NCI-H2107 treated with DMSO at 0.1 percent for 48 hours (cell line): ENCODE data around the gene RAP1B.
"Not testable (repeated sequence)": the region's sequence is repeated elsewhere in the genome, so short reads cannot be mapped to it uniquely, and the experiment has no call there.

Source experiments
- DNase-seq: peaks from one replicate; lab custom pipeline; 2025; ENCODE audit not compliant: unreplicated experiment; lab: John Stamatoyannopoulos, UW

Gene RAP1B

GRCh38 chr12:68633614-68634558 lies 23.2 kb downstream of the RAP1B start:
- DNase-seq, result no peak

DNA sequence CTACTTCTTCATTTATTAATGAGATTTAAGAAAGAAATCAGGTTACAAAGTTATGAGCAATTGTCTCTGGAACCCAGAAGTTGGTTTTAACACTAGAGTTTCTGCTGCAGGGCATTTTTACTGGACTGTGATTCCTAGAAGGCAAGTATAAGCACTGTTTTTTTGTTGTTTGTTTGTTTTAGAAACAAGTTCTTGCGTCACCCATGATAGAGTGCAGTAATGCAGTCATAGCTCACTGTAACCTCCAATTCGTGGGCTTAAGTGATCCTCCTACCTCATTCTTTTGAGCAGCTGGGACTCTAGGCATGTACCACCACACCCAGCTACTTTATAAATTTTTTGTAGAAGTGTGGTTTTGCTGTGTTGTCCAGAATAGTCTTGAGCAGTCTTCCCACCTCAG lies 25.6 kb downstream of the RAP1B start:
- no peak for DNase-seq

DNA sequence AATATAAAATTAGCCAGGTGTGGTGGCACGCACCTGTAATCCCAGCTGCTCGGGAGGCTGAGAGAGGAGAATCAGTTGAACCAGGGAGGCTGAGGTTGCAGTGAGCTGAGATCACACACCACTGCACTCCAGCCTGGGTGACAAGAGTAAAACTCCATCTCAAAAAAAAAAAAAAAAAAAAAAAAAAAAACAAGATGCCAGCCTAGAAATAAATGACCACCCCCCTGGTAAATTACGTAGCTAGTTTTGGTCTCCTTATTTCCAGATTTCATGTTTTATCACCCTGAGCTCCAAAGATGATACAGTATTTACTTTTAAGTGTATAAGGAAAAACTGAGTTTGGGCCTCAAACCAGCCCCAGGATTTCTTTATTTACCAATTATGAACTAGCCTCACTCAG lies 26.7 kb downstream of the RAP1B start:
- DNase-seq, result not testable (repeated sequence)

GRCh38 chr12:68638171-68638570 lies 27.5 kb downstream of the RAP1B start:
- DNase-seq, result no peak

DNA sequence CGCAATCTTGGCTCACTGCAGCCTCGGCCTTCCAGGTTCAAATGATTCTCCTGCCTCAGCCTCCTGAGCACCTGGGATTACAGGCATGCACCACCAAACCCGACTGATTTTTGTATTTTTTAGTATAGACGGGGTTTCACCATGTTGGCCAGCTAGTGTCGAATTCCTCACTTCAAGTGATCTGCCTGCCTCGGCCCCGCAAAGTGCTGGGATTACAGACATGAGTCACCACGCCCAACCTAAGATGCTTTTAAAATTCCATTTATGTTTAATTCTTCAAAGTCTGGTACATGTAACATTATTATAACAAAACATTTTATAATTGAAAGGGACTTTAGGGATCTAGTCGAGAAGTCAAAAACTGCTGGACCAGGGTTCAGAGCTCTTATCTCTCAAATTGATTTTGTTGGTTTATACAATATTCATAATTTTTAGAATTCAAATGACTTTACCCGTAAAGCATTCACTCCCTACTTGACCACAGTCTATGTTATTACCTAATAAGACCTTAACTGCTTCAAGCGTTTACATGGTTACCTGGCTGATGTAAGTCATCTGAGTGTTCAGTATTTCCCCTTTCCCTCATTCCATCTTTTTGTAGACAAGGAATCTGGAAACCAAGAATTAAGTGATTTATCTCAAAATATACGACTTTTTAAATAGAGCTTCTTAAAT lies 28.2 kb downstream of the RAP1B start:
- DNase-seq, result no peak

GRCh38 chr12:68639396-68639767 lies 28.7 kb downstream of the RAP1B start:
- DNase-seq, result no peak

- DNase-seq, result no peak
Observed at GRCh38 chr12:68641138-68641537, 30.4 kb downstream of the RAP1B start.

- DNase-seq, result no peak
Observed at GRCh38 chr12:68646484-68646883, 35.8 kb downstream of the RAP1B start.

GRCh38 chr12:68647507-68647906 lies 36.8 kb downstream of the RAP1B start:
- DNase-seq, result no peak

DNA sequence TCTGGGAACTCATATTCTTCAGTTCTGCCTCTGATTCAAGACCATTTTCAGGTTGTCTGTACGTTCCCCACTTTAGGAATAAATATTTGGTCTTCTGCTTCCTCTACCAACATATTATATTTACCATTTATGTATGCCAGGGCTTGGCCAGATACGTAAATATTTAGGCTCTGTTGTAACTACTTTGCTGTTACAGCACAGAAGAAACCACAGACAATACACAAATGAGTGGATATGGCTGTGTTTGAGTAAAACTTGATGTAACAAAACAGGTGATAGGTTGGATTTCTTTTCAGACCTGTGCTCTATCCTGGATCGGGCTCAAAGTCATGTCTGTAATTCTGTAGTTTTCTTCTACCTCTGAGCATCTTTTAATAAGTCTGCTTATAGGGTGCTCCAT lies 37.5 kb downstream of the RAP1B start:
- DNase-seq, result no peak

DNA sequence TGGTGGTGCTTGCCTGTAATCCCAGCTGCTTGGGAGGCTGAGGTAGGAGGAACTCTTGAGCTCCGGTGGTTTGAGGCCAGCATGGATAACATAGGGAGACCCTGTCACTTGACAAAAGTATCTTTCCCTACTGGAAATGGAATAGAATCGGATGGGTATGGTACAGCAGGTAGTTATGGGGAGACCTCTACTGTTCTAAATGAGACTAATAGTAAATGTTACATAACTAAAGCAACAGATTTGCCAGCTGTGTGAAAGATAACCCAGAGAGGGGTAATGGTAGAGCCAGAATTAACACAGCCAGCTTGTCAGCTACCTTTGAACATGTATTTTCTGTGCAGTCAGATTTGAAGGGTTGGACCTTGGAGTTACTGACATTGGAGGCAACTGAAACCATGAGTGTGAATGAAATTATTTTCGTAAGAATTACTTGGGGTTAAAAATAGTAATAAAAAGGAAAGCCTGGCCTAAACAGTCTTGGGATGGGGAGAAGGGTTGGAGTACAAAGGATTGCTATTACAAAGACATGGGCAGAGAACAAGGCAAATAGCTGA lies 54.4 kb downstream of the RAP1B start:
- peak; percentile 32 for DNase-seq

DNA sequence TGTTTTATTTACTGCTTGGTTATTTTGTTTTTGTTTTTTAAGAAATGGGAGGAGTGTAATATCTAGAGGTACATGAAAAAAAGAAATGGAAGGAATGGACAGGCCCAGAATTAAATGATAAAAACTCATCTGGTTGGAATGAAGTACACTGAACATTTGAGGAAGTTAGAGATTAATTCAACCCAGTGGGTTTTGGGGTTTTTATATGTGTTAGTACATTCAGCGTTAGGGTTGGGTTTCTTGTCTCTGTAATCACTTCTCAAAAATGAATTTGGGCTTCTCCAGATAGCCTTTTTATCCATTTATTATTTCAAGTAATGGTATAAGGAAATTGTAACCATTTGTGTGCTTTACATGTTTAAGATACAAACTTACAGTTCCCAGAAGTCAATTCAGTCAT lies 56.6 kb downstream of the RAP1B start:
- no peak for DNase-seq

DNA sequence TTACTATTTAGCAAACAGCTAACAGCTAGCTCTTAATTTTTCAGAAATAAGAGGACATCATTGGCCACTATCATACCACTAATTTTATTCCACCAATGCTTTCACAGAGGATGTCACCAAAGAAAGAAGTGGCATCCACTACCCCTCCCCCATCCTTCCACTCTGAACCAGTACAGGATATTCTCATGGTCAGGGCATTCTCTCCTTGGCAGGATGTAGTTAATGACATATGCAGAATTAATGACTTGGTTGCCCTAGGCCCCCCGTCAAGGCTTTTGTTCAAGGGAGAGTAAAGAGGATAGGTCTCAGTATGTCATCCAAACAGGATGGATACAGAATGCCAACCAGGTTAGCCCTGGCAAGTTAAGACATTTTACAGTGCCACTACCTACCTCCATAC lies 57.2 kb downstream of the RAP1B start:
- DNase-seq, result no peak

GRCh38 chr12:68671179-68671578 lies 60.5 kb downstream of the RAP1B start:
- no peak for DNase-seq

DNA sequence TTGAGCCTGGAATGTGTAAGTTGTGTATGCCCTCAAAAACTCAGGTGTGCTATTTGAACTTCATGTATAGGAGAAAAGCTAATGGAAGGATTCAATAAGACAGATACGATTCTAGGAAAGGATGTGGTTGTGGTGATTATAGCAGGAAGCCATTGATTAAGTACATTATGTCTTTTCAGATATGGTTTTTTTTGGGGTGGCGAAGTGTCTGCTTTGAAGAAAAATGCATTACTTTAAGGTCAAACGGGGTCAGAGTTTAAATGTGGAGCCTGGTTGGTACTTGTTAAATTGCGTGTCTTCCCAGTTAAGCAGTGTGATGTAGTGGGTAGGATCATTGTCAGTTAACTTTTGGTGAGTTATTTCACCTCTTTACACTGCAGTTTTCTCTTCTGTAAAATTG lies 63.1 kb downstream of the RAP1B start:
- DNase-seq, result no peak

GRCh38 chr12:68674376-68674775 lies 63.7 kb downstream of the RAP1B start:
- DNase-seq, result no peak

DNA sequence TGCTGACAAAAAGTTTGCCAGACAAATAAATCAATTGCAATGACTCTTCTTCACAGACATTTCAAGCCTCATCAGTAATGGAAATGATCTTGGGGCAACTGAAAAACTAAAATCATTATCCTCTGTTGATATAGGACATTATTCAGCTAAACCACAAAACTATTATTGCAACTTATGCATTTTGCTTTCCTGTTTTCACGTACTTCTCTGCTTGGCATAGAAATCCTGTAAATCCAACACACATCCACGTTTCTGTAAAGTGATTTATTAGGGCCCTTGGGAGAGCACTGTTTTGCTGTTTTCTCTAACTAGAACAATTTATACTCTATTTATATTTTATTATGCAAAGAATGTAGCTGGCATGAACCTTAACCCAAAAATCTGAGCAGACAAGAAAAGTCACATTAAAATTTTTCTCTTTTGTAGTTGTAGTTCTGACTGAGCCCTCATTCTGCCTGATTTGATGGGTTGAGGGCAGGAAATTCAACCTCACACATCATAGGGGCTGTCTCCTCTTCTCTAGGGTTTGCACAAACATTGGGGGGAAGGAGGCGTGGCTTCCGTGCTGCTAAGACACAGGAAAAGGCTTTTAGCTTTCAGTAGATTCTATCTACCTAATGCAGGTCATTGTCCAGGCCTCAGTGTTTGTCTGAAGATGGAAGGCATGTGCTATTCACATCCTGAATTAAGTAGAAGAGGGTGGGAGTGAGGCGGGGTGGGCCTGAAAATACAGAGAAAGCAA lies 64.6 kb downstream of the RAP1B start:
- DNase-seq, result no peak

GRCh38 chr12:68676854-68677253 lies 66.2 kb downstream of the RAP1B start:
- not testable (repeated sequence) for DNase-seq

GRCh38 chr12:68686262-68686594 lies 75.5 kb downstream of the RAP1B start:
- DNase-seq, result no peak

DNA sequence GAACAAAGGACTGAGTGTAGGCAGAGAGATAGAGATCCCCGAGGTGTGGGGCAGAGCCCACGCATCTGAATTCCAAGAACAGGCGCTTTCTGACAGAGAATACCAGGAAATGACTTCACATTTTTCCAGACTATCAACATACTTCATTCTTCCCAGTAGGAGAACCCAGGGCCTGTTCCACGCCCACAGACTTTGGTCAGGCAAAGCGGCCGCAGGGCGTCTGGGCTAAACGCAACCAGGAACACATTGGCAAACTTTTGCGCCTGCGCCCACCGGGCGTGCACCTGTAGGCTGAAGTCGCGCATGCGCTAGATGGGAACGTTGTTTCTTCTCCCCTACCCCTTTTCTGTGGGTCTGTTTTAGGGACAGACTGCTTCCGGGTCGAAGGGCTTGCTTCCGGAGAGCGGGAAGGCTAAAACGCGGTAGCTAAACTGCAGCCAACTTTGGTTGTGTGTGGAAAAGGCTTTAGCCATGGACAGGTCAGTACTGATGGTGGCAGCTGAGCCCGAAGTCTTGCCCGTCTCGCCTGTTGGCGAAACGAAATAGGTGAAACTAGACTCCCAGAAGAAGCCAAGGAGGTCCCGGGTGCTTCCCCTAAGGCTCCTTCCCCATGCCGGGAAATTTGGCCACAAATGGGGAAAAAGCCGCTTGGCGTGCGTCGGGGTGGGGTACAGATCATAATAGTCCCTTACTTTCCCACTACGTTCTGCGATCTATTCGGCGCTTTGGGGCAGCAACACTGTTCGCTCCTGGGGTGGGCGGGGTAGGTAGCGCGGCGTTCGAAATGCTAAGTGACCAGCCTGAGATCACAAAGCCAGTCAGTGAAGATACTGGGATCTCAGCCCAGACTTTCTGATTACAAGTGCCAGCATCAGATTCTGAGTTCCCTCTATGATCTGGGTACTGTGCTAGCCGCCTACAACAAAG lies 76.2 kb downstream of the RAP1B start, which contains the start of gene NUP107:
Gene NUP107, plus strand, starts transcription at position 384 of the 927 bp plus-strand sequence. Its CDS starts 88 bp downstream, at position 472.
- DNase-seq, result peak; percentile 99
